ENCODE measurements around the gene PNPLA2. TPM values are rescaled to one million over a fixed set of nuclear protein-coding genes. Genes with fewer than 3 reads are reported as not detected.

The PNPLA2 gene
- polyA plus RNA-seq, 3 donors: 32.7 to 45.4 (median 38.1) TPM

DNA sequence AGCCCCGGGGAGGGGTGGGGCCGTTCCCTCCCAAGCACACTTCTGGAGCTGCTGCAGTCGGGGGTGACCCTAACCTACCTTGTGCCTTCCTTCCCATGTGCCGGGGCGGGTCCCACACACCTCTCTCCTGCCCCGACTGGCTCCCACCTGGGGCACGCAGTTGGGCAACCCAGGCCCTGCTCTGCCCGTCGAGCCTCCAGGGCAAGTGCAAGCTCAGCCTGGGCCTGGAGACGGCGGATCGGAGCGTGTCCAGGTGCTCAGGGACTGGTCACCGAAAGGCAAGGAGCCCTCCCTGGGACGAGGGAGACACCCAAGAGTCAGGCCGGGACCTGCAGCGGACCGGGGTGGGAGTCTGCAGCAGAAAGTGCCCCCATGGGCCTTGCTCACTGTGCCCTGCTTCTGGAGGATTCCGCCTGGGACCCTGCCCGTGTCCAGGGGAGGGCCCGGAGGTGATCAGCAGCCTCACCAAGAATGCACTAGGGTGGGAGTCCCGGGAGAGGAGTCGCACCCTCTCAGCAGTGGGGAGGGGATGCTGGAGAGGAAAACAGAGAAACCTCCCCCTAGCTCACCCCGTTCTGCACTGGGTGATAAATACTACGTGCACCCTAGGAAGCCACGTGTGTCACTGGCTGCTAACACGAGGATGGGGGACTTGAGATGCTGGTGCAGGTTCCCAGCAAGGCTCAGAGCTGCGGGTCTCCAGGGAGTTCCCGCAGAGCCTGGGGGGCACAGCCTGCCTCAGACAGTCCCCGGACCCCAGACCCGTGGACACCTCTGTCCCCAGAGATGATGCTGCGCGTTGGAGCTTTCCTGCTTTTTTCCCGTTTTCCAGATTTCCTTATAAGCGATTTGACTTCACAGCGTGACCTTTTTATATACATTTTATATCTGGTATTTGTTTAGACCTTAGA lies 36.2 kb upstream of the PNPLA2 start:
- no peak for DNase-seq (ENCODE audit: low read depth in 3 of 3, low spot score in 2 of 3)

DNA sequence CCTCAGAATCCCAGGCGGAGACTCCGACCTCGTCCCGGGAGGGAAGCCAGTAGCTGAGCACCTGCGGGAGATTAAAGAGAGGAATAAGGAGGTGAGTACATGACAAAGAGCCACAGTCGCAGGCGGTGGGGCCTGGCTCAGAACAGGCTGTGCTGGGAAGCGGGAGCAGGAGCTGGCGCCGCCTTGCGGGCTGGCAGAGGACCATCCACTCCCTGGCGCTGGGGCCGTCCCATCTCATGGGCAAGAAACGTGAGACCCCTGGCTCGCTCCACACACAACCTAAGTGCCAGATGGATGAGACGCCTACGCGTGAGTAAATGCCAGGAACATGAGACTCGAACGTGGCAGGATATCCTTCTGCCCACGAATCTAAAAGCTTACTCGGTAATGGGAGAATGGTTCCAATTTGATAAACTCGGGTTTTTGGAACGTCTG lies 35.1 kb upstream of the PNPLA2 start:
- peak in 1 of 3 donors; percentile 65 for DNase-seq (ENCODE audit: low read depth in 3 of 3, low spot score in 2 of 3)

DNA sequence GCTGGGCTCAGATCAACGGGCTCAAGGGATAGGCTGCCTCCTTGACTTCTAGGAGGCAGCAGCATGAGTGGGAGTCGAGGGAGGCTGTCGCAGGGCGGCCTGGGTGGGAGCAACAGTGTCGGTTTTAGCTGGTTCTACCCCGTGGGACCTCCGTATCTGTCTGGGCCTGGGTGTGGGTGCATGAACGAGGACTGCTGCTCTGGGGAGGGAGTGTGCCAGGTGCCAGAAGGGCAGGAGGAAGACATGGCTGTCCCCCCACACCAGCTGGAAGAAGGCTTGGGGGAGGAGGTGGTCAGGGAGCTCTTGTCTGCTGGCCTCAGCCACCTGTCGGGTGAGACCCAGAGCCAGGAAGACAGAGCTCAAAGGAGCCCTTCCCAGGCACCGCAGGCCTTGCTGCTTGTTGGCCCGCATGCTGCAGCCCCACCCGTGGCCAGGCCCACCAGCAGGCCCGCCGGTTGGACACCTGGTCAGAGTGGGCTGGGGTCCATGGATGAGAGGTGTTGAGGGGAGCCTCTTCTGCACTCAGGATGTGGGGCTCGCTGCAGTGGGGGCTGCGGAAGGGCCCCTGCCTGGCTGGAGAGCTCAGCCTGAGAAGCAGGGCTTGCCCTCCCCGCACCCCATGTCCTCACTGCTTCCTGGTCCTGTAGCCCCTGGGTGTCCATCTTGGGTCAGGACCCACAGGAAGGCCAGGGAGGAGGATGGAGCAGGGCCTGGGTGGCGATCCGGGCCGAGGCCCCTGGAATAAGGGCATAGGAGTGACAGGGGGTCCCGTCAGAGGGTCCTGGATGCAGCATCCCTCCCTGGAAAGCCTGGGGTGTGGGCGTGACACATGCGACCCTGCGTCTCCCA lies 32.3 kb upstream of the PNPLA2 start:
- no peak for DNase-seq (ENCODE audit: low read depth in 3 of 3, low spot score in 2 of 3)

DNA sequence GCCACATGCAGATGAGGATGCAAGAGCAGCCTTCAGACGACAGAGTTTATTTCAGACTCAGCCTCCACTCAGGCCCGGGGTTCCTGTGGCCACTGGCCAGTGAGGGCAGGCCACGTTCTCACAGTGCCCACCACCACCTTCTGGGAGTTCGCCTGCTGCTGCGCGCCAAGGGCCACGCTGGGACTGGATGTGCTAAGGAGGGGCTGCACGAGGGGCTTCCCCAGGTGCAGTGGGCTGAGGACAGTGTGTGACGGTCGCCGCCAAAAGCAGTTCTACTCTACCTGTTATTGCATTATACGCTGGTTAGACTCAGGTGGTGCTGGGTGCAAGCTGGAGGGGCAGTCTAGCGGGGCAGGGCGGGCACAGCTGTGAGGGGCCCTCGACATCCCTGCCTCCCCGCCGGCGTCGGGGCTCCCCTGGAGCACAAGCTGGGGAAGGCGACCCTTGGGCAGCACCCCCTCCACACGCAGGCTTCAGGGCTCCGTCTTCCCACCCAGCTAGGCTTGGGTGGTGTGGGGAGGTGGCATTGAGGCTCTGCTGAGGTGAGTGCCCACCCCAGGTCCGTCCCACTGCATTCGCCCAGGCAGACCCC lies 31.5 kb upstream of the PNPLA2 start:
- no peak for DNase-seq (ENCODE audit: low read depth in 3 of 3, low spot score in 2 of 3)

DNA sequence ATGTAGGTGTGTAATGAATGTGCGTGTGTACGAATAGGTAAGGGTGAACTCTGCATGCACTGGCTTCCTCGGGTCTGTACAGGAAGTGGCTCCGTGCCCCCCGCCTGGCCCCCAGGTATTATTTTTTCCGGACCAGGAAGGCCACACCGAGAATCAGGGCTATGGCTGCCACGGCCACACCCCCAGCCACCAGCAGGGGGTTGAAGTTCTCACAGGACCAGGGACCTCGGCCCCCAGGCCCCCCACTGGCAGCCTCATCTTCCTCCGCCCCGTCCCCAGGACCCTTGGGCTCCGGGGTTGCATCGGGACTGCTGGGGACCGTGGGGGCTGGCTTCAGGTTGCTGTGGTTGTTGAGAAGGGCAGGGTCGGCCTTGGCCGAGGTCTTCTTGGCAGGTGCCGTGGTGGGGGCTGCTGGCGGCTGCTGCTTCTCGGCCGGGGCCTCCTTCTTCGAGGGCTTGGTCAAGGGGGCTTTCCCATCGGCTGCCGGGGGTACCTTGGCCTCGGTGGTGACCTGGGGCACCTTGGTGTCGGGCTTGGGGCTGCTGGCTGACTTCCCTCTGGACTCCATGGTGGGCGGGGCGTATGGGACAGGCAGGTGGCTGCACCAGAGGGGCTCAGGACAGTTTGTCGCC lies 30.6 kb upstream of the PNPLA2 start:
- no peak for DNase-seq (ENCODE audit: low read depth in 3 of 3, low spot score in 2 of 3)

DNA sequence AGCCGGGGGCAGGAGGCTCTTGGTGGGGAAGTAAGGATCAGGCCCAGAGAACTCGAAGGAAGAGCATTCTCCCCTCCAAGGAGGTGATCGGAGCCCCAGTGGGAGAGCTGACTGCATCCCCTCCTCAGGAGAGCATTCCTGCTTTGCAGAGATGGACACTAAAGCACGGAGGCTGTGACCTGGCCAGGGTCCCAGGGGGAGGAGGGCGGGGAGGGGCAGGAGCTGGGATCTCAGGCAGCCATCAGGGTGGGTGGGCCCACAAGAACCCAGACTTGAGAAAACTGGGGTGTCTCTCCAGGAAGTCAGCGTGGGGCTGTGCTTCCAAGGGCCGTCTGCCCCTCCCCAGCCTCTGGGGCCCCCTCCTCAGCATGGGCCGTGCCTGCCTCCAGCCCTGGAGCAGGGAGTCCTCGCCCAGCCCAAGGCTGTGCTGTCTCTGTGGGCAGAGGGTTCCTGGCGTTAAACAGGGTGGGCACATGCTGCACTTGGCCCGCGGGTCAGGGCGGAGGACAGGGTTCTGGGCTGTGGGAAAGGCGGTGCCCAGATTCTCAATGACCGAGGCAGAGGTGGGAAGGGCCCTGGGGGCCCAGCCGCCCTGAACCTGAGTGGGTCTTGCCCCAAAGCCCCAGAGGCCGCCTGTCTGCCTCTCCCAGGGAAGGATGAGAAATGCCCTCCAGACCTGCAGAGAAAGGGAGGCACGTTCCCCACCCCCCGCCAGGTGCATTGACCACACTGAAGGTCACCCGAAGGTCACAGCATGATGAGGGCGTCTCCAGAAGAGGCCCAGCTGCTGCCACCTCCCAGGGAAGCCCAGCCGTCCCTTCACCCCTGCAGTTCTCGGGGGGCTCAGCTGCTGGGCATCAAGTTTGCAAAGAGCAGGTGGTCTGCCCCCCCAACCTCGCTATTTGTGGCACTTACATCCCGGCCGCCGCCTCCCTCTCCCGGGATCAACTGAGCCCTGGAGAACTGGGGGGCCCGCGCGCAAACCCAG lies 29.5 kb upstream of the PNPLA2 start:
- no peak for DNase-seq (ENCODE audit: low read depth in 3 of 3, low spot score in 2 of 3)

DNA sequence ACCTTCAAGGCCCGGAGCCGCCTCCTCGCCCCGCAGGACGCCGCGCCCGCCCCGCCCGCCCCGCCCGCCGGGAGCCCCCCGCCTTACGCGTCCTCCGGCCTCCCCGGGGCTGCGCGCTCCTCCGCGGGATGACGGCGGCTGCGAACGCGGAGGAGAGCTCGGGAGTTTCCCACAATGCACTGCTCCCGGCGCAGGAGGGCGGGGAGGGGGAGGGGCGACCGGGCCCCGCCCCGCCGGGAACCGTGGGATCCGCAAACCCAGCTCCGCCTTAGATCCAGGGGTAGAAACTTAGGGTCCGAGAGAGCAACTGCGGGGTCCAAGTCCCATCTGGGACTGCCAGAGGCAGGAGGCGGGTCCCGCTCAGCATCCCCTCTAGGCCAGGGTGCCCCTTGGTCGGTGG lies 28.8 kb upstream of the PNPLA2 start, which contains the start of gene CEND1:
CEND1 (minus strand) TSS at position 148 of the 400 bp plus-strand sequence. CDS start 1,514 bp downstream, outside the sequence.
- no peak for DNase-seq (ENCODE audit: low read depth in 3 of 3, low spot score in 2 of 3)

DNA sequence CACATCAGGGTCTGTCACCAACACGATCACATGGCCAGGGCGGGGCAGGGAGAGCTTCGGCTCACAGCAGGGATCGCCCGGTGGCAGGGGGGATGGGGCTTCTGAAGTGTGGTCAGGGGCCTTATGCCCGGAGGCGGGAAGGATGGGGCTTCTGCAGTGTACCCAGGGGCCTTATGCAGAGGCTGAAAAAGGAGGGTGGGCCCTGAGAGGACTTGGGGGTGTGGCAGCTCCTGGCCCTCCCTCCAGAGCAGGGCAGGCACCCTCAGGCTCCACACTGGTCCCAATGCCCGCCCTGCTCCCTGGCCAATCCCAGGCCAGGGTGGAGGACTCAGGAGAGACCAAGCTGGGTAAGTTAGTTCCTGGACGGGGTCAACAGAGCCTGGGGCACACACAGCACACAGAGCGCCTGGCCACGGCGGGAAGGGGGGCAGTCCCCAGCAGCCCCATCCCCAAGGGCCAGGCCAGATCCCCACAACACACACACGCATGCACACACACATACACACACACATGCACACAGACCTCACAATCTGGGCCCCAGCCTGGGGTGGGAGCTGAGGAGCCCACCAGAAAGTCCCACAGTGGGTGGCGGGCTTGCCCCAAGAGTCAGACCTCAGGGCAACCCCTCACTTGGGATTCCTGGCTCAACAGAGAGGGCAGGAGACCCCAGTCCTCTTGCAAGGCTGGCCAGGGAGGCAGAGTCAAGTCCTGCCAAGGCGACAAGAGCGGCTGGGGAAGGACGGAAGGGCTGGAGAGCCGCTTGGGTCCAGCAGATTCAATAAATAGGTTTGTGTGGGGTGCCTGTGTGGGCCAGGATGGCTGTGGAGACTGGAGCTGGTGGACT lies 27.8 kb upstream of the PNPLA2 start:
- DNase-seq (ENCODE audit: low read depth in 3 of 3, low spot score in 2 of 3): no peak

DNA sequence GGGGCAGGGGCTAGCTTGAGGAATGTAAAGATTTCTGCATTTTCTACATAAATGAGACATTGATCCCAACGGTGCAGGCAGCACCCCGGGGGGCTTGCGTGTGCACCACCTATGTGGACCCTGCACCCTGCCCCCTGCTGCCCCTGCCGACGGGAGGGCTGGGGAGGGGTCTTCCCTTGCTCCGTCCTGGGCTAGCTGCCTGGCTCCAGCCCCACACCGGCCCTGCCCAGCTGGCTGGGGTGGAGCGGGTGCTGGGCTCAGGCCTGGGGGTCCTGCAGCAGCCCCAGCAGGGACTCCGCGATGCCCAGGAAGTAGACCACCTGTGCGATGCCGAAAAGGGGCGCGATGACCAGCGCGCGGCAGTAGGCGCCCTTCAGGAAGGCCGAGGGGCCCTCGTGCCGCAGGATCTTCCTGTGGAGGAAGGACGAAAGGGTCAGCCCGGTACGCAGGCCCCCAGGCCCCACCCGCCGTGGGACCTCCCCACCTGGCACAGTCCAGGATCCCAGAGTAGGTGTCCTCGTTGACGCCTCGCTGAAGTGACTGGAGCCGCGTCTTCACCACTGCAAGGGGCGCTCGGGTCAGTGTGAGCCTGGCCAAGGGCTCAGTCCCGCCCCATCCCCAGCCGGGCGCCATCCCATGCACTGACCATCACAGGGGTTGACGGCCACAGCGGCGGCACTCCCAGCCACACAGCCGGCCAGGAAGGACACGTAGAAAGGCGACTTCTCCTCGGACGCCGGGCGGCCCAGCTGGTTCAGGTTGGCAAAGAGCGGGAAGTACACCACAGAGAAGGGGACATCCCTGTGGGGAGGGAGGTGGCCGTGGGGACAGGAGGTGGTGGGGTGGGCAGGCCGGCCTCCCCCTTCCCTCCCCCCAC lies 26.8 kb upstream of the PNPLA2 start:
- DNase-seq (ENCODE audit: low read depth in 3 of 3, low spot score in 2 of 3): no peak

DNA sequence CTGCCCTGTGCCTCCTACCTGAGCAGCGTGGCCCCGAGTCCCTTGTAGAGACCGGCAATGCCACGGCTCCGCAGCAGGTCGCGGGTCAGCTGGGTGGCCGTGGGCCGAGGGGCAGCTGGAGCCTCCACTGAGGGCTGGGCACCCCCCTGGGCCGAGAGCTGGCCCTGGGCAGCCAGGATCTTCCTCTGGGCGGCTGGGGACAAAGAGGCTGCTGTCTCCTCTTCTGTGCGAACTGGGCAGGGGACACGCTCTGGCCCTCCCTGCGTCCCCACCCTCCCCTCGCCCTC lies 26.2 kb upstream of the PNPLA2 start:
- DNase-seq (ENCODE audit: low read depth in 3 of 3, low spot score in 2 of 3): no peak

DNA sequence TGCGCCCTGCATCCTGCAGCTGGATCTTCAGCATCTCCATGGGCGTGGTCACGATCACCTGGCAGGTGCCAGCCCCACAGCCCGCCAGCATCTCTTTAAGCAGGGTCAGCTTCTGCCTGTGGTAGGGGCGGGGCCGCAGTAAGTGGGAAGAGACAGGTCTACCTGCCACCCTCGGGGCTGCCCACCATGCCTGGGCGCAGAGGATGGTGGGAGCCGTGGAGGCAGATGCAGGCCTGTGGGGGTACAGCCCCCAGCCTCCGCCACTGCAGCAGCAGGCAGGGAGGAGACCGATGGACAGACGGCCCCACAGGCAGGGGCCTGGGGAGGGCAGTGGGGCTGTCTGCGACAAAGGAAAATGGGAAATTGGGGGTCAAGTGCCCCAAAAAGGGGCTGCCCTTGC lies 25.8 kb upstream of the PNPLA2 start:
- DNase-seq (ENCODE audit: low read depth in 3 of 3, low spot score in 2 of 3): no peak

DNA sequence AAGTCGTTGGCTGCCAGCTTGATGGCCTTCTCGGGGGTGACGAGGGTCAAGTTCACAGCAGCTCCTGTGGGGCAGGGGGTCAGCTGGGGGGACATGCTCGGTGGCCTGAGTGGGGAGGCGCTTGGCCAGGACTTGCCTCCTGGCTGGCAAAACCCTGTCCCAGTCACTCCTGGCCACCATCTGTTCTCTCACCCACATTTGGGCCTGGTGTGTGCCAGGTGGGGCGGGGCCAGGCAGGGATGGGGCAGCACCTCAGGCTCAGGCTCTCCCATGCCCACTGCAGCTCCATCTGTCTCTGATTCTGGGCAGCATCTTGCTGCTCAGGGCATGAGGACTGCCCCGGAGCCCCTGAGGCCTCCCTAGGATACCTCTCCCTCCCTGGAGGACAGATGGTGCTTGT lies 25.2 kb upstream of the PNPLA2 start:
- no peak for DNase-seq (ENCODE audit: low read depth in 3 of 3, low spot score in 2 of 3)

DNA sequence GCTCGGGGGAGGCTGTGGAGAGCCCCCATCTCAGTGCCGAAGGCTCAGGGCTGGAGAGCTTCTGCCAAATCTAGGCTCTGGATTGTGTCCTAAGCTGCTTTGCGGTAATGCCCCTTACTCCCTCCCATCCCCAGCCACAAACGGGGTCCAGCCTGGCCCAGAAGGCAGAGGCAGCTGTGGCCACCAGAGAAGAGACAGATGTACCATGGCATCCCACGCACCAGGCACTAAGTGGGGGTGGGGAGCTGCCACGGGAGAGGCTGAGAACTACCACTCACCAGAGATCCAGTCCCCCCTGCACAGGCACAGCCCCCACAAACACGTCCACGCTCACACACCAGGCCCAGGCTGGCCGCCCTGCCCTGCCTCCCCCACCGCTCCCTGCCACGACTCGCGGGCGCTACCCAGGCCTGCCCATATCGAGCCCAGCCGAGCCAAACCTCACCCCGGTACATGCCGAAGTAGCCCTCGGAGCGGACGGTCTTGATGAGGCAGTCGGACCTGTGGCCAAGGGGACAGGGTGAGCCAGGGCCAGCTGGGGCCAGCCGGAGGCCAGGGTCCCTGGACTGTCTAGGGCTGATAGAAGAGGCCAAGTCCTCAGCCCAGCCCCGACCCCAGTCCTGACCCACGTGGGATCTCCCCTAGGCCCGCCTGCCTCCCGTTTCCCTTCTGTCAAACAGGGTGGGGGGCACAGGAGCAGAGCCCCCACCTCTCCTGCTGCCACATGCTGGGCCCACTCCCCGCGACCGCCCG lies 24.5 kb upstream of the PNPLA2 start:
- DNase-seq (ENCODE audit: low read depth in 3 of 3, low spot score in 2 of 3): no peak

DNA sequence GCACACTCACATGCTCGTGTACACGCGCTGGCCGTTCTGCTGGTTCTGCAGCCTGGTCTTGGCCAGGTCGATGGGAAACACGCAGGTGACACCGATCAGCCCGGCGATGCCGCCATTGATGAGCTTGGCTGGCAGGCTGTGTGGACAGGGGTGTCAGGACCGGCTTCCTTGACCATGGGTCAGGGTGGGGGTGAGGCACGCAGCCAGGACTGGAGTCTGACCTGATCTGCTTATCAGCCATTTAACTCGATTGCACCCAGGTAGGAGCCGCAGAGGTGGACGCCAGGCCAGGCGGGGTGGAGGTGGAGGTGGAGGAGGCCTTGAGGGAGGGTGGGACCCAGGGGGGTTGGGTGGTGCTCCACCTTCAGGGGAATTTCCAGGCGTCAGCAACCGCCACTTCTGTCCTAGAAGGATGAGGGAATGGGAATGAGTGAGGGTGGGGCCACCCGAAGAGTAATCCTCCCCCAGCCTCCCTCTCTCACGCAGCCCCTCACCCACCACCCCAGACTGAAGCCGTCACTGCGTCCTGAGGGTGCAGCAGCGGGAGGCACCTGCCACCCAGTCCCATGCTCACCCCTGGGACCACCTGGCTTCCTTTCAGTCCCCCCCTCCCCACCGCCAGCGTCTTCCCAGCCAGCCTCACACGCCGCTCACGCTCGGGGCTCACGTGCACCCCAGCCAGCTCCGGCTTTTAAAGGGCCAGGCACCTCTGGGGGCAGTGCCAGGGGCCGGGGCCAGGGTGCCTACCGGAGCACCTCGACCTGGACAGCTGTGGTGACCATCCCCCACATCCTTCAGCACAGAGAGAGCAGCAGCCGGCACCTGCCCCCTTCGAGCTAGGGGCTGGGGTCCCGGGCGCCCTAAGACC lies 23.7 kb upstream of the PNPLA2 start:
- DNase-seq (ENCODE audit: low read depth in 3 of 3, low spot score in 2 of 3): no peak

DNA sequence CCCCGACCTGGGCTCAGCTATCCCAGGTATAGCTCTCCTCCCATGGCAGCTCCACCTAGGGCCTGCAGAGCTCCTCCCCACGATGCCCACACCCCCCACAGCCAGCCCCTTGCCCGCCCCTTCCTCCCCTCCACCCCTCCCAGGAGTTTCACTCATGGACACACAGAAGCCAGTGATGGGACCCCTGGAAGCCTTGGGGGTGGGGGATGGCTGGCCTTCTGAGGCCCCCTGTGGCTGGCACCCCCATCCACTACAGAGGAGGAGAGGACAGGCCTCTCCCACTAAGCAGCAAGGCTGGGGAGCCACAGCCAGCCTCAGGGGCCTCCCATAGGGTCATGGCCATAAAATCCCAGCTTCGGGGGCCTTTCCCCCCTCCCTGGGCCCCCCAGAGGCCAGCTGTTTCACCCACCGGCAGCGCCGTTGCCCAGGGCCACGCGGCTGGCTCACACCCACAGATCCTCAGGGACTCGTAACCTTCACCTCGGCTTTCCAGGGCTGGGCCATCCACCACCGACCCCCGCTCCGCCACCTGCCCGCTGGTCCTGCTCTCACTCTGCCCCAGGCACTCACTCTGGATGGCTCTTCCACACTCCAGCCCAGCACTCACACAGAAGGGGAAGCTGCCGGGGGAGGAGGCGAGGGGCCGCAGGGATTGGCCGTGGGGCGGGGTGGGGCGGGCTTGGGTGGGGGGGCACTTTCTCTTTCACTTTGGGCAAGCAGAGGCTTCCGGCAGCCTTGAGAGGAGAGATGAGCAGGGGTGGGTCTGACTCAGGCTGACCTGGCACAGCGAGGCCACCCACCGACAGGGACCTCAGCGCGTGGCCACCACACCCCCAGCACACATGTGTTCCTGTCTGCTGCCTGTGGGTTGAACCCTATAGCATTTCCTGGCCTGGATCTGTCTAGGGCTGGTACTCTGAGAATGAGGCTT lies 22.8 kb upstream of the PNPLA2 start:
- no peak for DNase-seq (ENCODE audit: low read depth in 3 of 3, low spot score in 2 of 3)

Data from right renal cortex interstitium (tissue), 3 donors.